OCI-LY3 (cell line): ENCODE results near the gene PAK1IP1.
"Not testable (repeated sequence)": the region's sequence is repeated elsewhere in the genome, so short reads cannot be mapped to it uniquely, and the experiment has no call there.

Experiments
- H2AFZ ChIP-seq: fragments of 200-600, 300-600 bp; shearing (Covaris generic); 2 replicates; pipeline ENCODE4 v1.6.0; 2014; ENCODE audit warnings: antibody characterized with exemption, low read depth, low read length
- H3K27ac ChIP-seq: fragments of 200-600, 300-600 bp; sonication (generic); 2 replicates; pipeline ENCODE4 v1.5.1; 2014; ENCODE audit warnings: mild to moderate bottlenecking, low read length, moderate library complexity, mixed read lengths
- H3K27me3 ChIP-seq: fragments of 200-600, 300-600 bp; sonication (generic); 2 replicates; pipeline ENCODE4 v1.6.1; 2014; ENCODE audit warnings: low read depth, low read length, mixed read lengths
- H3K36me3 ChIP-seq: fragments of 200-600, 300-600 bp; sonication (generic); replicated peaks from 2 replicates; pipeline ENCODE3; 2014; ENCODE audit warnings: low read depth, low read length, mixed read lengths
- H3K4me1 ChIP-seq: fragments of 300-600, 200-600 bp; sonication (generic); 2 replicates; pipeline ENCODE4 v1.6.1; 2014; ENCODE audit warnings: low read length, mixed read lengths
- H3K4me2 ChIP-seq: fragments of 200-600, 300-600 bp; sonication (generic); 2 replicates; pipeline ENCODE4 v1.6.1; 2014; ENCODE audit warnings: low read length, mixed read lengths
- H3K4me3 ChIP-seq: fragments of 300-600, 200-600 bp; sonication (generic); 2 replicates; pipeline ENCODE4 v1.5.1; 2014; ENCODE audit warnings: antibody characterized with exemption, mild to moderate bottlenecking, low read length, moderate library complexity
- H3K79me2 ChIP-seq: fragments of 300-600, 200-600 bp; shearing (Covaris generic); 2 replicates; pipeline ENCODE4 v1.6.1; 2014; ENCODE audit warnings: mild to moderate bottlenecking, low read length, mixed read lengths
- H3K9ac ChIP-seq: fragments of 300-600, 200-600 bp; shearing (Covaris generic); 2 replicates; pipeline ENCODE4 v1.6.0; 2014; ENCODE audit warnings: mild to moderate bottlenecking, low read length, moderate library complexity
- H3K9me3 ChIP-seq: fragments of 200-600, 300-600 bp; shearing (Covaris generic); 2 replicates; pipeline ENCODE4 v1.6.1; 2014; ENCODE audit warnings: low read length, mixed read lengths; ENCODE audit not compliant: insufficient read depth
- H4K20me1 ChIP-seq: fragments of 200-600, 300-600 bp; sonication (generic); 2 replicates; pipeline ENCODE4 v1.6.1; 2016; ENCODE audit warnings: low read length, mixed read lengths; ENCODE audit not compliant: insufficient read depth
- EZH2phosphoT487 ChIP-seq: fragments of 200-600 bp; shearing (Covaris generic); IDR thresholded peaks from 2 replicates; pipeline ENCODE4 v1.6.1; 2018; ENCODE audit warnings: antibody characterized with exemption, mixed run types, low read depth
- TF ChIP-seq, protein P1 (sequence below): fragments of 200-600, 300-600 bp; sonication (generic); IDR thresholded peaks from 2 replicates; pipeline ENCODE4 v1.5.1; 2014; ENCODE audit warnings: antibody characterized with exemption, low read length, low read depth

Gene PAK1IP1

GRCh38 chr6:10720265-10720959, 25.6 kb downstream of the PAK1IP1 start:
- no peak overlapping the region for H3K4me3 ChIP-seq
- no peaks in the 10 kb centered on the region for H3K27me3 ChIP-seq
- H3K27ac ChIP-seq: no peak overlapping the region
- H3K4me1 ChIP-seq: 0 out of 2 replicates have a peak, but pooled peaks cover 4% of the 10 kb centered on the region
- H3K9me3 ChIP-seq: no peaks in the 10 kb centered on the region
- H3K79me2 ChIP-seq: 0 out of 2 replicates have a peak, but pooled peaks cover 3% of the 10 kb centered on the region
- no peaks in the 10 kb centered on the region for H3K36me3 ChIP-seq
- H3K9ac ChIP-seq: no peak overlapping the region
- no peak overlapping the region for H2AFZ ChIP-seq
- H4K20me1 ChIP-seq: no peaks in the 10 kb centered on the region
- no peak overlapping the region for H3K4me2 ChIP-seq
- TF ChIP-seq, protein P1, sequence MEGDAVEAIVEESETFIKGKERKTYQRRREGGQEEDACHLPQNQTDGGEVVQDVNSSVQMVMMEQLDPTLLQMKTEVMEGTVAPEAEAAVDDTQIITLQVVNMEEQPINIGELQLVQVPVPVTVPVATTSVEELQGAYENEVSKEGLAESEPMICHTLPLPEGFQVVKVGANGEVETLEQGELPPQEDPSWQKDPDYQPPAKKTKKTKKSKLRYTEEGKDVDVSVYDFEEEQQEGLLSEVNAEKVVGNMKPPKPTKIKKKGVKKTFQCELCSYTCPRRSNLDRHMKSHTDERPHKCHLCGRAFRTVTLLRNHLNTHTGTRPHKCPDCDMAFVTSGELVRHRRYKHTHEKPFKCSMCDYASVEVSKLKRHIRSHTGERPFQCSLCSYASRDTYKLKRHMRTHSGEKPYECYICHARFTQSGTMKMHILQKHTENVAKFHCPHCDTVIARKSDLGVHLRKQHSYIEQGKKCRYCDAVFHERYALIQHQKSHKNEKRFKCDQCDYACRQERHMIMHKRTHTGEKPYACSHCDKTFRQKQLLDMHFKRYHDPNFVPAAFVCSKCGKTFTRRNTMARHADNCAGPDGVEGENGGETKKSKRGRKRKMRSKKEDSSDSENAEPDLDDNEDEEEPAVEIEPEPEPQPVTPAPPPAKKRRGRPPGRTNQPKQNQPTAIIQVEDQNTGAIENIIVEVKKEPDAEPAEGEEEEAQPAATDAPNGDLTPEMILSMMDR: no peak
- no peak for TF ChIP-seq EZH2phosphoT487

- H3K4me3 ChIP-seq, H4K20me1 ChIP-seq, H3K79me2 ChIP-seq, H3K9ac ChIP-seq, H2AFZ ChIP-seq, H3K4me2 ChIP-seq, H3K4me1 ChIP-seq, H3K27me3 ChIP-seq, H3K36me3 ChIP-seq, H3K9me3 ChIP-seq, H3K27ac ChIP-seq: not testable (repeated sequence)
Observed at GRCh38 chr6:10720960-10721849, 26.4 kb downstream of the PAK1IP1 start.

DNA sequence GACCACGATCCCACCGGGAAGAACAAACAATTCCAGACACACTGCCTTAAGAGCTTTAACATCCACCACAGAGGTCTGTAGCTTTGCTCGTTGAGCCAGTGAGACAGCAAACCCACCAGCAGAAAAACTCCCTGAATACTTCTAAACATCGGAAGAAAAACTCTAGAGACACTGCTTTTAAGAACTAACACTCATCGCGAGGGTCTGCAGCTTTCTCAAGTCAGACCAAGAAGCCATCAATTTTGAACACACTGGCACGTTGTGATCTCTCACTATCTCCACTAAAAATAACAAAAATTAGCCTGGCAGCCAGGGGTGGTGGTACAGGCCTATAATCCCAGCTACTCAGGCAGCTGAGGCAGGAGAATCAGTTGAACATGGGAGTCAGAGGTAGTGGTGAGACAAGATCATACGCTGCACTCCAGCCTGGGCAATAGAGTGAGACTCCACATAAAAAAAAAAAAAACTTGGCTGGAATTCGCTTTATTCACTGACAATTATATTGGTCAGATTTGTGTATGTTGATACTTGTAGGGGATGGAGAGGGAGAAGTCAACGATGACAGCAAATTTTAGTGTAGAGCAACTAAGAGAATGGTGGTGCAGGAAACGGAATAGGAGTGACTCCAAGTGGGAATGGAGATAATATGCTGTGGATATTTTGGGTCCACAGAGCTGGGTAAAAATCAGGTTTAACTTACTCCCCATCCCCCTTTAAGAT, 27.2 kb downstream of the PAK1IP1 start:
- Histone ChIP-seq H4K20me1 (no peaks in the 10 kb centered on the region), H3K27me3 (no peaks in the 10 kb centered on the region), H3K9ac (peak overlapping the region; percentile 90; the same call in 1 of the 2 replicates), H3K4me3 (peak overlapping the region; percentile 93), H2AFZ (peak overlapping the region; percentile 97; the same call in 1 of the 2 replicates), H3K4me2 (peak overlapping the region; percentile 80), H3K27ac (no peak overlapping the region), H3K79me2 (0 out of 2 replicates have a peak, but pooled peaks cover 3% of the 10 kb centered on the region), H3K36me3 (no peaks in the 10 kb centered on the region), H3K4me1 (0 out of 2 replicates have a peak, but pooled peaks cover 4% of the 10 kb centered on the region), H3K9me3 (no peaks in the 10 kb centered on the region)
- TF ChIP-seq, protein P1: no peak
- no peak for TF ChIP-seq EZH2phosphoT487

DNA sequence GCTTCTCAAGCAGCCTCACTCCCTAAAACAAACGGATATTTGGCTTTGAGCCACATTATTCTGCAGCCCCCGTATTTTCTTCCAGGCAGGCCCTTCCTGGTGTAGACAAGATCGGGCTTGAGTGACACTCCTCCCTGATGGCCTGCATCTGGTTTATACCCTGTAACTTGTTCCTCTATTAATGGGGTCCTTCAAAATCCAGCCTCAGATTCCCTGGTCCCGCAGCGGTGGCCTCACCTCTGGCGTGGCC, 27.7 kb downstream of the PAK1IP1 start:
- Histone ChIP-seq H2AFZ (peak overlapping the region; percentile 97), H3K9me3 (no peaks in the 10 kb centered on the region), H4K20me1 (no peaks in the 10 kb centered on the region), H3K4me3 (peak overlapping the region; percentile 93), H3K9ac (peak overlapping the region; percentile 90), H3K27ac (no peak overlapping the region), H3K4me2 (peak overlapping the region; percentile 80), H3K4me1 (0 out of 2 replicates have a peak, but pooled peaks cover 4% of the 10 kb centered on the region), H3K27me3 (no peaks in the 10 kb centered on the region), H3K79me2 (0 out of 2 replicates have a peak, but pooled peaks cover 3% of the 10 kb centered on the region), H3K36me3 (no peaks in the 10 kb centered on the region)
- TF ChIP-seq, protein P1: no peak
- TF ChIP-seq EZH2phosphoT487: no peak
